OCI-LY7 (cell line): Measurements from ENCODE around the gene CBX2. TPM values are rescaled to one million over a fixed set of nuclear protein-coding genes. Genes with fewer than 3 reads are reported as not detected.

Source experiments
- BruUV-seq: library from RNA; stranded (reverse); fragments of 400-500 nt; replicated peaks from 2 replicates; lab custom pipeline; 2021; lab: Mats Ljungman, UMichigan
- CTCF ChIA-PET: fragments of 300-600 bp; sonication (Branson Sonifier 250); formaldehyde crosslinking; loops from one replicate; lab custom pipeline; 2022; ENCODE audit warnings: antibody characterized with exemption; ENCODE audit not compliant: unreplicated experiment; lab: Charles Lee
- POLR2A ChIA-PET: fragments of 300-600 bp; sonication (Branson Sonifier 250); formaldehyde crosslinking; loops from one replicate; lab custom pipeline; 2022; ENCODE audit warnings: antibody characterized with exemption; lab: Charles Lee
- DNase-seq: peaks from one replicate; pipeline ENCODE4 v3.0.0-alpha.2; 2015; ENCODE audit warnings: low spot score
- H2AFZ ChIP-seq: fragments of 200-600 bp; sonication (generic), shearing (Covaris generic); 2 replicates; pipeline ENCODE4 v1.6.1; 2014; ENCODE audit warnings: mild to moderate bottlenecking, antibody characterized with exemption, low read length, moderate library complexity
- H3K27ac ChIP-seq: fragments of 200-600 bp; sonication (generic); 2 replicates; pipeline ENCODE4 v1.5.1; 2014; ENCODE audit warnings: mixed run types, low read depth, mild to moderate bottlenecking, moderate library complexity, low read length, inconsistent platforms; ENCODE audit not compliant: poor library complexity, severe bottlenecking
- H3K36me3 ChIP-seq: fragments of 200-600 bp; sonication (generic); 2 replicates; pipeline ENCODE4 v1.6.1; 2014; ENCODE audit warnings: mild to moderate bottlenecking, antibody characterized with exemption, low read length, moderate library complexity, mixed read lengths; ENCODE audit not compliant: insufficient read depth
- H3K4me1 ChIP-seq: fragments of 200-600 bp; sonication (generic); 2 replicates; pipeline ENCODE4 v1.5.1; 2014; ENCODE audit warnings: mild to moderate bottlenecking, low read length; ENCODE audit not compliant: insufficient read depth, poor library complexity, severe bottlenecking
- H3K4me2 ChIP-seq: fragments of 200-600 bp; sonication (generic); 2 replicates; pipeline ENCODE4 v1.6.1; 2014; ENCODE audit warnings: mild to moderate bottlenecking, low read length
- H3K4me3 ChIP-seq: fragments of 200-600 bp; sonication (generic); 2 replicates; pipeline ENCODE4 v1.5.1; 2014; ENCODE audit warnings: mild to moderate bottlenecking, low read depth, low read length; ENCODE audit not compliant: poor library complexity, severe bottlenecking
- H3K79me2 ChIP-seq: fragments of 200-600 bp; sonication (generic); 2 replicates; pipeline ENCODE4 v1.6.1; 2016; ENCODE audit warnings: low read depth, mild to moderate bottlenecking, low read length, moderate library complexity, mixed read lengths; ENCODE audit not compliant: insufficient read depth
- H3K9me2 ChIP-seq: fragments of 200-600 bp; sonication (generic); 2 replicates; pipeline ENCODE4 v1.6.1; 2016; ENCODE audit warnings: mild to moderate bottlenecking, low read length, mixed read lengths; ENCODE audit not compliant: insufficient read depth
- H3K9me3 ChIP-seq: fragments of 200-600 bp; sonication (generic); 2 replicates; pipeline ENCODE4 v1.6.1; 2014; ENCODE audit warnings: mild to moderate bottlenecking, mixed run types, low read length, mixed read lengths
- H4K20me1 ChIP-seq: fragments of 200-600 bp; sonication (generic); 2 replicates; pipeline ENCODE4 v1.6.1; 2014; ENCODE audit warnings: mild to moderate bottlenecking, antibody characterized with exemption, low read length, moderate library complexity, mixed read lengths; ENCODE audit not compliant: insufficient read depth
- CTCF ChIP-seq: fragments of 200-600 bp; sonication (generic); conservative IDR thresholded peaks from 2 replicates; pipeline ENCODE4 v1.5.1; 2014; ENCODE audit warnings: mild to moderate bottlenecking, antibody characterized with exemption, low read length, moderate library complexity, mixed read lengths
- EZH2phosphoT487 ChIP-seq: fragments of 200-600 bp; sonication (generic); IDR thresholded peaks from 2 replicates; pipeline ENCODE4 v1.6.1; 2018; ENCODE audit warnings: low read depth, borderline replicate concordance, mild to moderate bottlenecking, mixed run types, antibody characterized with exemption, low read length, moderate library complexity, mixed read lengths
- intact Hi-C: fragments of 100-400 bp; cut with micrococcal nuclease; formaldehyde crosslinking; loops from one replicate; pipeline ENCODE4 v1.10.0; 2022; ENCODE audit not compliant: unreplicated experiment
- total RNA-seq, 2 experiments: library from RNA; depleted of rRNA in 1 of 2; stranded (reverse); fragments of >200 nt in 1 of 2; shearing (Covaris generic) in 1 of 2; gene quantifications; 2 replicates each; pipeline ENCODE4 v1.2.3, GENCODE V29; 2014 to 2022

CBX2 gene
- total RNA-seq, 2 experiments from 2014 or later = 27.9 to 29.9 TPM

- no peak overlapping the region for H2AFZ ChIP-seq
- peak; percentile 73; the same call in 1 of the 2 replicates for TF ChIP-seq EZH2phosphoT487
- TF ChIP-seq CTCF = no peak
Observed at GRCh38 chr17:79810130-79811010, 32.4 kb downstream of the CBX2 start.

GRCh38 chr17:79811011-79811867 is 33.3 kb downstream of the CBX2 start:
- peaks cover 28% of the 10 kb centered on the region for H3K4me1 ChIP-seq
- H2AFZ ChIP-seq = no peak overlapping the region
- no TSS peak for BruUV-seq
- ChIA-PET CTCF (interaction anchor here (0.6 to 1.4 kb wide), 3 partner anchors 26 to 66 kb away, joined by 3 to 8 read pairs (median 3); no protein-coding TSS in a partner anchor), POLR2A (interaction anchor here (0.5 to 1.0 kb wide), 6 partner anchors 14 to 286 kb away, joined by 3 to 4 read pairs (median 3); partner anchors contain the start of gene CBX8)
- intact Hi-C loops = no loop called here
- H3K9me2 ChIP-seq = no peaks in the 10 kb centered on the region
- H3K36me3 ChIP-seq = no peaks in the 10 kb centered on the region
- H3K79me2 ChIP-seq = no peaks in the 10 kb centered on the region
- H3K9me3 ChIP-seq = no peaks in the 10 kb centered on the region
- H3K4me2 ChIP-seq = peak overlapping the region; percentile 66
- H4K20me1 ChIP-seq = no peaks in the 10 kb centered on the region
- no peak overlapping the region for H3K27ac ChIP-seq
- TF ChIP-seq CTCF (peak; percentile 89), EZH2phosphoT487 (peak; percentile 96)
- DNase-seq = peak; percentile 72
- H3K4me3 ChIP-seq = no peak overlapping the region

More at GRCh38 chr17:79810130-79811010, 32.4 kb downstream of the CBX2 start:
- Histone ChIP-seq H3K36me3 (no peaks in the 10 kb centered on the region), H3K4me1 (peaks cover 28% of the 10 kb centered on the region), H3K27ac (no peak overlapping the region), H3K4me3 (no peak overlapping the region), H3K9me2 (no peaks in the 10 kb centered on the region), H3K4me2 (peak overlapping the region; percentile 66), H3K9me3 (no peaks in the 10 kb centered on the region), H4K20me1 (no peaks in the 10 kb centered on the region), H3K79me2 (no peaks in the 10 kb centered on the region)
- no TSS peak for BruUV-seq
- POLR2A ChIA-PET = interaction anchor here (0.6 to 1.0 kb wide), 4 partner anchors 13 to 212 kb away, joined by 3 to 4 read pairs (median 4); partner anchors contain the start of gene CBX8
- CTCF ChIA-PET = interaction anchor here (0.6 to 1.4 kb wide), 3 partner anchors 27 to 65 kb away, joined by 3 to 8 read pairs (median 3); no protein-coding TSS in a partner anchor
- intact Hi-C loops = no loop called here
- DNase-seq = peak; percentile 78
